ENCODE measurements around the gene CDK14.

DNA sequence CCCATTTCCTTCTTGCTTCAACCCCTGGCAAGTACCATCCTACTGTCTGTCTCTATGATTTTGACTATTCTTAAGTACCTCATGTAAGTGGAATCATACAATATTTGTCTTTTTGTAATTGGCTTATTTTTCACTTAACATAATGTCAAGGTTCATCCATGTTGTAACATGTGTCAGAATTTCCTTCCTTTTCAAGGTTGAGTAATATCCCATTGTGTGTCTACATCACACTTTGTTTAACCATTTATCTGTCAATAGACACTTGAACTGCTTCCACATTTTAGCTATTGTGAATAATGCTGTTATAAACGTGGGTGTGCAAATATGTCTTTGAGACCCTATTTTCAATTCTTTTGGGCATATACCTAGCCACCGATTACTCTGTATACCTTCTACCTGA lies 14.0 kb upstream of the CDK14 start:
- TF ChIP-seq, protein P1, sequence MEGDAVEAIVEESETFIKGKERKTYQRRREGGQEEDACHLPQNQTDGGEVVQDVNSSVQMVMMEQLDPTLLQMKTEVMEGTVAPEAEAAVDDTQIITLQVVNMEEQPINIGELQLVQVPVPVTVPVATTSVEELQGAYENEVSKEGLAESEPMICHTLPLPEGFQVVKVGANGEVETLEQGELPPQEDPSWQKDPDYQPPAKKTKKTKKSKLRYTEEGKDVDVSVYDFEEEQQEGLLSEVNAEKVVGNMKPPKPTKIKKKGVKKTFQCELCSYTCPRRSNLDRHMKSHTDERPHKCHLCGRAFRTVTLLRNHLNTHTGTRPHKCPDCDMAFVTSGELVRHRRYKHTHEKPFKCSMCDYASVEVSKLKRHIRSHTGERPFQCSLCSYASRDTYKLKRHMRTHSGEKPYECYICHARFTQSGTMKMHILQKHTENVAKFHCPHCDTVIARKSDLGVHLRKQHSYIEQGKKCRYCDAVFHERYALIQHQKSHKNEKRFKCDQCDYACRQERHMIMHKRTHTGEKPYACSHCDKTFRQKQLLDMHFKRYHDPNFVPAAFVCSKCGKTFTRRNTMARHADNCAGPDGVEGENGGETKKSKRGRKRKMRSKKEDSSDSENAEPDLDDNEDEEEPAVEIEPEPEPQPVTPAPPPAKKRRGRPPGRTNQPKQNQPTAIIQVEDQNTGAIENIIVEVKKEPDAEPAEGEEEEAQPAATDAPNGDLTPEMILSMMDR (IDR thresholded peaks at IDR 0.05): no peak
- TF ChIP-seq POLR2A (IDR thresholded peaks at IDR 0.05): no peak
